Measurements from ENCODE around the gene PRPF18.

DNA sequence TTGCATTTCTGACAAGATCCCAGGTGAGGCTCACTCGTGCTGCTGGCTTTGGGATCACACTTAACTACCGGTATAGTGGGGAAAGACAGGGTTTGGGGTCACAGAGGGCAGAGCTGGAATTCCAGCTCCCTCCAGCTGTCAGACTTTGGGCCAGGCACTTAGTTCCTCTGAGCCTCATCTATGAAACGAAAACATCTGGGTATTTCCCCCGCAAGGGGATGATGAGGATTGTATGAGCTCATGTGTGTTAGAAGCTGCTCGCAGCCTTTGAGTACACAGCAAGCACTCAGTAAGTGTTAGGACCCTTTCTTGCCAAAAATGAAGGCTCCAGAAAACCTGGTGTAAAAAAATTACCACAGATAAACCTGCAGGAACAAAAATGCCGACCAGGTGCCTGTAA is 66.1 kb downstream of the PRPF18 start:
- TF ChIP-seq, protein P1, sequence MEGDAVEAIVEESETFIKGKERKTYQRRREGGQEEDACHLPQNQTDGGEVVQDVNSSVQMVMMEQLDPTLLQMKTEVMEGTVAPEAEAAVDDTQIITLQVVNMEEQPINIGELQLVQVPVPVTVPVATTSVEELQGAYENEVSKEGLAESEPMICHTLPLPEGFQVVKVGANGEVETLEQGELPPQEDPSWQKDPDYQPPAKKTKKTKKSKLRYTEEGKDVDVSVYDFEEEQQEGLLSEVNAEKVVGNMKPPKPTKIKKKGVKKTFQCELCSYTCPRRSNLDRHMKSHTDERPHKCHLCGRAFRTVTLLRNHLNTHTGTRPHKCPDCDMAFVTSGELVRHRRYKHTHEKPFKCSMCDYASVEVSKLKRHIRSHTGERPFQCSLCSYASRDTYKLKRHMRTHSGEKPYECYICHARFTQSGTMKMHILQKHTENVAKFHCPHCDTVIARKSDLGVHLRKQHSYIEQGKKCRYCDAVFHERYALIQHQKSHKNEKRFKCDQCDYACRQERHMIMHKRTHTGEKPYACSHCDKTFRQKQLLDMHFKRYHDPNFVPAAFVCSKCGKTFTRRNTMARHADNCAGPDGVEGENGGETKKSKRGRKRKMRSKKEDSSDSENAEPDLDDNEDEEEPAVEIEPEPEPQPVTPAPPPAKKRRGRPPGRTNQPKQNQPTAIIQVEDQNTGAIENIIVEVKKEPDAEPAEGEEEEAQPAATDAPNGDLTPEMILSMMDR (IDR thresholded peaks at IDR 0.05; ENCODE audit: low read length), result no peak
- no peak for TF ChIP-seq EZH2 (optimal IDR thresholded peaks at IDR 0.05; ENCODE audit: low read depth, low read length)
